GM19455 (cell line): ENCODE data around the gene NRN1L.

Experiments
- ATAC-seq: cut with Tn5 transposase; IDR thresholded peaks from one replicate; pipeline ENCODE4 v1.9.1; 2021; ENCODE audit not compliant: unreplicated experiment

Gene NRN1L

GRCh38 chr16:67934306-67935100 lies 49.8 kb downstream of the NRN1L start:
- ATAC-seq = no peak

GRCh38 chr16:67935101-67935401 lies 50.4 kb downstream of the NRN1L start:
- no peak for ATAC-seq

GRCh38 chr16:67935402-67936123 lies 50.9 kb downstream of the NRN1L start:
- peak; percentile 84 for ATAC-seq
